IMR-90 (cell line): ENCODE results near the gene KBTBD4.

Experiments used
- CEBPB ChIP-seq: IDR thresholded peaks from 2 replicates; pipeline ENCODE4 v1.6.1; 2012; ENCODE audit warnings: low read depth, low read length, improper control_type of control experiment
- MXI1 ChIP-seq: IDR thresholded peaks from 2 replicates; pipeline ENCODE4 v1.6.1; 2012; ENCODE audit warnings: low read depth, mild to moderate bottlenecking, low read length, moderate library complexity, borderline replicate concordance
- RFX5 ChIP-seq: IDR thresholded peaks from 2 replicates; pipeline ENCODE4 v1.8.0; 2012; ENCODE audit warnings: low read depth, mild to moderate bottlenecking, low read length, moderate library complexity
- USF2 ChIP-seq: fragments of 150-350 bp; IDR thresholded peaks from 2 replicates; pipeline ENCODE4 v1.6.1; 2017; ENCODE audit warnings: mild to moderate bottlenecking, antibody characterized with exemption, low read length, low read depth
- TF ChIP-seq, protein P1 (sequence below): conservative IDR thresholded peaks from 2 replicates; pipeline ENCODE4 v1.5.1; 2012; ENCODE audit warnings: mild to moderate bottlenecking, low read depth, low read length, improper control_type of control experiment

DNA sequence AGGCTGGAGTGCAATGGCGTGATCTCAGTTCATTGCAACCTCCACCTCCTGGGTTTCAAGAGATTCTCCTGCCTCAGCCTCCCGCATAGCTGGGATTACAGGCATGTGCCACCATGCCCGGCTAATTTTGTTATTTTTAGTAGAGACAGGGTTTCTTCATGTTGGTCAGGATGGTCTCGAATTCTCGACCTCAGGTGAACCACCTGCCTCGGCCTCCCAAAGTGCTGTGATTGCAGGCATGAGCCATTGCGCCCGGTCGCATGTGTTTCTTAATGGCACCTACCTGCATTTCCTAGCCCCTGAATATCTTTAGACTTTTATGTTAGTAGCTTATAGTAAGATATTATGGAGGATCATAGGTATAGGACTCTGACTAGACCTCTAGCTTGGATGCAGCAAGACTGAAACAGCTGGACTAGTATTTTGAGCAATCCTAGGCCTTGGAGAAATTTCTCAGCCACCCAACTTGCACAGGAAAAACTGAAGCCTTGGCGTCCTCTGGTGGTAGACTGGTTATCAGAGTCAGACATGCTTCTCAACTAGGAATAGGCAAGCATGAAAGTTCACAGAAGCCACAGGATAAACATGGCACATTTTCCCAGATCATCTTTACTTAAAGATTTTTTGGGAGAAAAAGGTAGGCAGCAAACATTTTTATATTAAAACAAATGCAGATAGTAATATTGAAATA, 38.1 kb upstream of the KBTBD4 start:
- TF ChIP-seq USF2 = no peak
- TF ChIP-seq, protein P1, sequence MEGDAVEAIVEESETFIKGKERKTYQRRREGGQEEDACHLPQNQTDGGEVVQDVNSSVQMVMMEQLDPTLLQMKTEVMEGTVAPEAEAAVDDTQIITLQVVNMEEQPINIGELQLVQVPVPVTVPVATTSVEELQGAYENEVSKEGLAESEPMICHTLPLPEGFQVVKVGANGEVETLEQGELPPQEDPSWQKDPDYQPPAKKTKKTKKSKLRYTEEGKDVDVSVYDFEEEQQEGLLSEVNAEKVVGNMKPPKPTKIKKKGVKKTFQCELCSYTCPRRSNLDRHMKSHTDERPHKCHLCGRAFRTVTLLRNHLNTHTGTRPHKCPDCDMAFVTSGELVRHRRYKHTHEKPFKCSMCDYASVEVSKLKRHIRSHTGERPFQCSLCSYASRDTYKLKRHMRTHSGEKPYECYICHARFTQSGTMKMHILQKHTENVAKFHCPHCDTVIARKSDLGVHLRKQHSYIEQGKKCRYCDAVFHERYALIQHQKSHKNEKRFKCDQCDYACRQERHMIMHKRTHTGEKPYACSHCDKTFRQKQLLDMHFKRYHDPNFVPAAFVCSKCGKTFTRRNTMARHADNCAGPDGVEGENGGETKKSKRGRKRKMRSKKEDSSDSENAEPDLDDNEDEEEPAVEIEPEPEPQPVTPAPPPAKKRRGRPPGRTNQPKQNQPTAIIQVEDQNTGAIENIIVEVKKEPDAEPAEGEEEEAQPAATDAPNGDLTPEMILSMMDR = peak; percentile 96
- TF ChIP-seq RFX5 = no peak
- TF ChIP-seq MXI1 = no peak
- peak; percentile 43; the same call in 1 of the 2 replicates for TF ChIP-seq CEBPB
